GM12891 (cell line): ENCODE data around the gene PYGO1.

Experiments used
- POLR2AphosphoS5 ChIP-seq: IDR thresholded peaks from 2 replicates; pipeline ENCODE4 v1.6.1; 2011; ENCODE audit warnings: low read depth, low read length, control low read depth
- TAF1 ChIP-seq: IDR thresholded peaks from 2 replicates; pipeline ENCODE4 v1.6.1; 2011; ENCODE audit warnings: low read depth, low read length, control low read depth

DNA sequence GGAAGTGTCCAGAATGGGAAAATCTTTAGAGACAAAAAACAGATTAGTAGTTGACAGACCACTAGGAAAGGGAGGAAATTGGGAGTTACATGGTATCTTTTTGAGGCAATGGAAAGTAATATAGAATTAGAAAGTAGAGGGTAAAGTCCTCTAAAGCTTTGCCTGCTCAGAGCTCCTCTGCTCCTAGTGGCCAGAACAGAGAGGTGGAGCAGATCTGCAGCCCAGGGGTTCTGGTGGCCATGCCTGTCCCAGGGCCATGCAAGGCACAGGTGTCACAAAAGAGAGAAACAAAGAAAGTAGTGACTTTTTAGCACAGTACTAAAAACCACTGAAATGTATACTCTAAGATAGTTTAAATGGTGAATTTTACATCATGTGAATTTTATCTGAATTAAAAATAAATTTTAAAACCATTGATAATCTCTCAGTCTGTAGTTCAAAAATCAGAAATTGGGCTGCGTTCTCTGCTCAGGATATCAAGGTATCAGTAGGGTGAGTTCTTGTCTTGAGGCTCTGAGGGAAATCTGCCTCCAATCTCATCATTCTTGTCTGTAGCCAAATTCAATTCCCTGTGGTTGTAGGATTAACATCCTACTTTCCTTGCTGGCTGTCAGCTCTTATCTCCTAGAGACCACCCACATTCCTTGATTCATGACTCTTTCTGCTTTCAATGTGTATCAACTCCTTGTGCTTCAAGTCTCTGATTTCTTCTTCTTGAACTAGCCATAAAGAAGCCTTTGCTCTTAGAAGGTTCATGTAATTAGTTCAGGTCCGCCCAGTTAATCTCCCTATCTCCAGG, 23.6 kb downstream of the PYGO1 start:
- no peak for TF ChIP-seq POLR2AphosphoS5
- no peak for TF ChIP-seq TAF1
